VCaP (cell line): ENCODE results near the gene TACR3.
"Not testable (repeated sequence)": the region's sequence is repeated elsewhere in the genome, so short reads cannot be mapped to it uniquely, and the experiment has no call there.

Experiments
- H3K27ac ChIP-seq: fragments of 450-650 bp; 2 replicates; pipeline ENCODE4 v1.5.1; 2017
- TF ChIP-seq, protein P1 (sequence below): fragments of 450-650 bp; conservative IDR thresholded peaks from 2 replicates; pipeline ENCODE4 v1.5.1; 2017; ENCODE audit warnings: mild to moderate bottlenecking, moderate library complexity

Gene TACR3

DNA sequence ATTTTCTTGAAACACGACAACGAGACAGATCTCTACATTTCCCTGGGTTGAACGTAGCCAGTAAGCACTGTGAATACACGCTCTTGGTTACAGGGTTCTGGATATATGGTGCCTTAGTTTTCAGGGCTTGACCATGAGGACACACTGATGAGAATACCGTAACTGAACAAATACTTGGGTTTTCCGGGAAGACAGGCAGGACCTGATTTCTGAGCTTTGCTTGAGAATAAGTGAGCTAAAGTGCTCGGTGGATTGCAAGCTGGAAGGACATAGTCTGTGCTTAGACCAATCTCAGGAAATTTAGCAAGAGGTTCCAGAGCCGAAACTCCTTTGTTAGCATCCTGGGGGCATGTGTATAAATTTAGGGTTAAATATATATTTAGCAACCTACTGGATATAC is 876 bp upstream of the TACR3 start:
- H3K27ac ChIP-seq, result no peak overlapping the region
- TF ChIP-seq, protein P1, sequence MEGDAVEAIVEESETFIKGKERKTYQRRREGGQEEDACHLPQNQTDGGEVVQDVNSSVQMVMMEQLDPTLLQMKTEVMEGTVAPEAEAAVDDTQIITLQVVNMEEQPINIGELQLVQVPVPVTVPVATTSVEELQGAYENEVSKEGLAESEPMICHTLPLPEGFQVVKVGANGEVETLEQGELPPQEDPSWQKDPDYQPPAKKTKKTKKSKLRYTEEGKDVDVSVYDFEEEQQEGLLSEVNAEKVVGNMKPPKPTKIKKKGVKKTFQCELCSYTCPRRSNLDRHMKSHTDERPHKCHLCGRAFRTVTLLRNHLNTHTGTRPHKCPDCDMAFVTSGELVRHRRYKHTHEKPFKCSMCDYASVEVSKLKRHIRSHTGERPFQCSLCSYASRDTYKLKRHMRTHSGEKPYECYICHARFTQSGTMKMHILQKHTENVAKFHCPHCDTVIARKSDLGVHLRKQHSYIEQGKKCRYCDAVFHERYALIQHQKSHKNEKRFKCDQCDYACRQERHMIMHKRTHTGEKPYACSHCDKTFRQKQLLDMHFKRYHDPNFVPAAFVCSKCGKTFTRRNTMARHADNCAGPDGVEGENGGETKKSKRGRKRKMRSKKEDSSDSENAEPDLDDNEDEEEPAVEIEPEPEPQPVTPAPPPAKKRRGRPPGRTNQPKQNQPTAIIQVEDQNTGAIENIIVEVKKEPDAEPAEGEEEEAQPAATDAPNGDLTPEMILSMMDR, result no peak

DNA sequence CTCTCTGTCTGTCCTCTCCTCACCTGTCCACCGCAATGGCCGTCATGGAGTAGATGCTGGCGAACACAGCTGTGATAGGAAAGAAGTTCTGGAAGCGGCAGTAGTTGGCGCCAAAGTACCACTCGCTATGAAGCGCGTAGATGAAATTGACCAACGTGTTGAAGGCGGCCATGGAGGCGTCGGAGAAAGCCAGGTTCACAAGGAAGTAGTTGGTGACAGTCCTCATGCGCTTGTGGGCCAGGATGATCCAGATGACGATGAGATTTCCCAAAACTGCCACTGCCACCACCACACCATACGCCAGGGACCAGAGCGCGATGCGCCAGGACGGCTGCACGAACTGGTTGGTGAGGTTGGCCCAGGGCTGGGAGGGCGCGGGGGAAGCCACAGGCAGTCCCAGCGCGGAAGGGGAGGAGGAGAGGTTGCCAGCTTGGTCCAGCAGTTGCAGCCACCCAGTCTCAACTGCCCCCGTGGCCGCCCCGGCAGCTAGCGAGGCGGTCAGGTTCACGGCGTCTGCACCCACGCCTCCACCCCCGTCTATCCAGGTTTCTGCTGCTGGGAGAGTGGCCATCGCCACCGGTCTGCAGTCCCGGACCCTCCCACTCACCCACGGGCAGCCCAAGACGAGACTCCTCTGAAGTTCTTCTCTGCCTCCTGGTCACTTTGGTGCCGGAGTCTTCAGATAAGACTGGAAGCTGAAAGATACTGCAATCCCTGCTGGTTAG is 518 bp downstream of the TACR3 start:
- TF ChIP-seq, protein P1, result no peak
- H3K27ac ChIP-seq, result no peak overlapping the region

DNA sequence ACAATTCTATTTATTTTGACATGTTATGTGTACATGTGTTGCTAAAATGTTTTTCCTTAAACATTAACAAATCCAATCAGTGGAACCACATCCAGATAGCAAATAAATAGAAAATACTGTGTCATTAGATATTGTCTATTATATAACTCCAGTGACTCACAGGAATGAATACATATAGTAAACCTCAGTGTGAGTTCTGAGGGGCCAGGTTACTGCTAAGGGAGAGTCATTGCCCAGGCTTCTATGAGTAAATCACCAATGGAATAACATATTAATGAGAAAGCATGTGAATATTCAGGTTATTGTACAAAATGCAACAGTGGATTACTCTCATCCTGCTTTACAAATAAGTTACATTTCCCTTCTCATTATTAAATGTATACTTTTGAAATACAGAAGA is 27.2 kb downstream of the TACR3 start:
- H3K27ac ChIP-seq, result no peak overlapping the region
- TF ChIP-seq, protein P1, result no peak

DNA sequence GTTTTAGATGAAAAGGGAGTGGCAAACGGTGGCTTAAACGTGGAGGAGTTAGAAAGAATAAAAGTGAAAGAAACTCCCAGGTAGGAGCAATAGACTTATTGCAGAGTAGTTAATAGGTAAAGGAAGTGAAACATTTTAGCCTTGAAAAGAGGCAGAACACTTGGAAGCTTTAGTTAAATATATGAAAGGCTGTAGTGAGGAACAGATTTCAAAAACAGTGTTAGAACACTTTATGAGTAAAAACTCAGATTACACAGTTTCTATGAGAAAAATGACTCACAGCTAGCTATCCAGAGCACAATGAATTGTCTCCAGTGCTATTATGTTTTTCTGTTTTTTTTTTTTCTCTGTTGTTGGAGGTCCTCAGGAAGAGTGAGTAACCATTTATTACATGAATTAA is 45.8 kb downstream of the TACR3 start:
- H3K27ac ChIP-seq, result no peak overlapping the region
- TF ChIP-seq, protein P1, result no peak

DNA sequence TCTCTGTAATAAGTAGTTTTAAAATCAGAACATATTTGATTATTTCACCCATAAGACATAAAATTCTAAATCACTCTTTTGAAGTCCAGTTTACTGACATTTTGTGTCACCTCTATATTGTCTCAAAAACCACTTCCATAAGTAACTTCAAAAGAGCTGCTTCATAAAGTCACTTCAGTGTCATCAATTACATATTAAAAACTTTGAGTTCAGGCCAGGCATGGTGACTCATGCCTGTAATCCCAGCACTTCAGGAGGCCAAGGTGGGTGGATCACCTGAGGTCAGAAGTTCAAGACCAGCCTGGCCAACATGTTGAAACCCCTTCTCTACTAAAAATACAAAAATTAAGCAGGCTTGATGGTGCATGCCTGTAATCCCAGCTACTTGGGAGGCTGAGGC is 53.0 kb downstream of the TACR3 start:
- H3K27ac ChIP-seq, result not testable (repeated sequence)

DNA sequence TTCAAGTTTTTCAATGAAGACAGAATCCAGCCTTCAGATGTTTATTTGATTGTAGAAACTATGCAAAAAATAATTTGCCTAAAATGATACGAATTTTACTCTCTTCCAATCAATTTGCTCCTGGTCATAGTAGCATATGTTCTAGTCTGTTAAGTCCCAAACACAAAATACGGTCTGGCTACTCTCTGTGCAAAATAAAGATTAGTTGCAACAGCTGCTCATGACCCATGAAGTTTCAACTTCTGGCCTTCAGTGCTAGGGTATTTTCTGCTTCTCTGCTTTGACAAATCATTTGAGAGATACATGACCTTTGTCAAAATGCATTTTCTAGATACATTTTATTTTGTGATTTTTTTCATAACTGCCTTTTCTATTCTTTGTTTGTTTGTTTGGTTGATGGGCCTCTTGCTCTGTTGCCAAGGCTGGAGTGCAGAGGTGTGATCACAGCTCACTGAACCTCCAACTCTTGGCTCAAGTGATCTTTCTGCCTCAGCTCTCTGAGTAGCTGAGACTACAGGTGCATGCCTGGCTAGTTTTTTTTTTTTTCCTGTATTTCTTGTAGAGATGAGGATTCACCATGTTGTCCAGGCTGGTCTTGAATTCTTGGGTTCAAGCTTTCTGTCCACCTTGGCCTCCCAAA is 55.2 kb downstream of the TACR3 start:
- no peak overlapping the region for H3K27ac ChIP-seq
- TF ChIP-seq, protein P1, result no peak

DNA sequence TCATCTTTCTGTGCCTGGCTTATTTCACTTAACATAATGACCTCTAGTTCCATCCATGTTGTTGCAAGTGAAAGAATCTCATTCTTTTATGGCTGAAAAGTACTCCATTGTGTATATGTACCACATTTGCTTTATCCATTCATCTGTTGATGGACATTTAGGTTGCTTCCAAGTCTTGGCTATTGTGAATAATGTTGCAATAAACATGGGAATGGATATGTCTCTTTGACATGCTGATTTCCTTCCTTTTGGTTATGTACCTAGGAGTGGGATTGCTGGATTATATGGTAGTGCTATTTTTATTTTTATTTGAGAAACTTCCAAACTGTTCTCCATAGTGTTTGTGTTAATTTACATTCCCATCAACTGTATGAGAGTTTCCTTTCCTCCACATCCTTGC is 71.2 kb downstream of the TACR3 start:
- TF ChIP-seq, protein P1, result no peak

DNA sequence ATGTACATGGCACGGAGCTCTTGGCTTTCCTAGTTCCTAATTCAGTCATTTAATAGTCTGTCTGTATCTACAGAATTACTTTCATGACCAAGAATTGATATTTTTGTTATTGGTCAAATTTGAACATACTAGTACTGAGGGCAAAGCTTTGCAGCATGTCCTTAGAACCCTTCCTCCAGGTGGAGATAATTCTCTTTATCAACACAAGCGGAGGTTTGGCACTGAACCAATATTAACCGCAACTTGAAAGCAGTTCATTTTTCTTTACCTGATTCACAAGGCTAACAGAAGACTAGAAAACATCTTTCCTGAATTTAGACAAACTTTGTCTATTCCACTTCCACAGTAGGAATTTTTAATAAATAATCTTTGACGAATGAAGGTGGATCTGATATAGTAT is 73.8 kb downstream of the TACR3 start:
- TF ChIP-seq, protein P1, result no peak
- H3K27ac ChIP-seq, result no peak overlapping the region

More for the DNA sequence above, 71.2 kb downstream of the TACR3 start:
- H3K27ac ChIP-seq, result no peak overlapping the region
